NCI-H526 (cell line): ENCODE measurements around the gene JAG2.

Source experiments
- DNase-seq, 2 experiments: peaks; one replicate each; lab custom pipeline; 2025; lab: John Stamatoyannopoulos, UW

The JAG2 gene

GRCh38 chr14:105139831-105140239 is 28.7 kb downstream of the JAG2 start:
- DNase-seq: no peak

- no peak for DNase-seq
These were observed 29.3 kb downstream of the JAG2 start for GRCh38 chr14:105139212-105139825.

GRCh38 chr14:105138551-105139111 is 29.9 kb downstream of the JAG2 start:
- no peak for DNase-seq

DNA sequence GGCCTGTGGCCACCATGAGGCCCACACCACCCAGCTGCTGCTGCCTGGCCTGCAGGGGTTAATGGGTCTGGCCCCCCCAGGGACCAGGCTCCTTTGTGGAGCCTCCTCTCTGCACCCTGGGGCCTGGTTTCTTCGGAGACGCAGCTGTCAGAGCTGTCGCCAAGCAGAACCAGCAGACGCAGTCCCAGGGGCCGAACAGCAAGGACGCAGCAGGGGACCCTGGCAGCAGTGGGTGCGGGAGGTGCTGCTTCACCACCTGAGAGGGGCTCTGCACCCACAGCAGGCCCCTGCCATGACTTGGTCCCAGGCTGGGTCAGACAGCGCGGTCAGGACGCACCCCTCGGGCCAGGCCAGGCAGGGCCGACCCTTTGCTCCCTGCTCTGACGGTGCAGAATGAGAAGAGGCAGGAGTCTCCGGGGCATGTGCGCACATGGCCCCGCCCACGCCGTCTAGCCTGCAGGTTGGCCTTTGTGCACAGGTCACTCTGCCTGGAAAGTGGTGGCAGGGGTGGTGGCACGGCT is 30.5 kb downstream of the JAG2 start:
- DNase-seq: no peak

- DNase-seq: no peak
These were observed 31.0 kb downstream of the JAG2 start for GRCh38 chr14:105137481-105138020.

DNA sequence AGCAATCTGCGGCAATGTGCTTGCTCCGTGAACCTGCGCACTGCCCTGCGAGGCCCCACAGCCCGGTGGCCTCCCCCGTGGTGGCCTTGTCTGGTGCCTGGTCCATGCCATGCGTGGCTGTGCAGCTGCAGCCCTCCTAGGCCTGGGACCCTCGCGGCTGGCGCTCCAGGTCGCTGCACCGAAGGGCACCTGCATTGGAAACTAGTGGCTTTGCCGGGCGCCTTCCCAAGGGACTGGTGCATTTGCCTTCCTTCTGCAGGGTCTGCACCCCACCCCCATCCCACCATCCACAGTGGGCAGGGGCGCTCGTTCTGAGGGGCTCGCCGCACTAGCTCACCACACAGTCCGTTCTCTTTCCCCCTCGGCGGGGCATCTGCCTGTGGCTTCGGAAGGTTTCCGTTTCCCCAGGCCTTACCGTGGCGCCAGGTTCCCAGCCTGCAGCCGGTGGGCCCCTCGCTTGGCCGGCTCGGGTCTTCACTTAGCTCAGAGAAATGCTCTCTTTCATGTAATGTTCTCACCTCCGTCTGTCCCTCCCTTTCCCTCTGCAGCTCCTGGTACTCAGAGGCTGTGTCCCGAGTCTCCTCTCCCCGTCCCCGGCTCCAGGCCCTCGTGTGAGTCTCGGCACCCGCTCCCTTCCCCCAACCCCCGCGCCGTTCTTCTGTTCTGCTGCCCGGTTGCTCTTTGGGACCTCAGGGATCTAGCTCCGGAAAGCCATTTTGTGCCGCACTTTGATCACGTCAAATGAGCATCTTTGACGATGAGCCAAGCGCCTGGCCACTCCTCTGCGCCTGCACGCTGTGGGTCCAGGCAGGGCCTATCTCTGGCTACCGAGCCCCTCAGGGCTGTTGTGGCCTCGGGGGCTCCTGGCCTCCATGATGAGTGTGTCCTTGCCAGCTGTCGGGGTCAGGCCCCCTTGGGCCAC is 31.9 kb downstream of the JAG2 start:
- no peak for DNase-seq

DNA sequence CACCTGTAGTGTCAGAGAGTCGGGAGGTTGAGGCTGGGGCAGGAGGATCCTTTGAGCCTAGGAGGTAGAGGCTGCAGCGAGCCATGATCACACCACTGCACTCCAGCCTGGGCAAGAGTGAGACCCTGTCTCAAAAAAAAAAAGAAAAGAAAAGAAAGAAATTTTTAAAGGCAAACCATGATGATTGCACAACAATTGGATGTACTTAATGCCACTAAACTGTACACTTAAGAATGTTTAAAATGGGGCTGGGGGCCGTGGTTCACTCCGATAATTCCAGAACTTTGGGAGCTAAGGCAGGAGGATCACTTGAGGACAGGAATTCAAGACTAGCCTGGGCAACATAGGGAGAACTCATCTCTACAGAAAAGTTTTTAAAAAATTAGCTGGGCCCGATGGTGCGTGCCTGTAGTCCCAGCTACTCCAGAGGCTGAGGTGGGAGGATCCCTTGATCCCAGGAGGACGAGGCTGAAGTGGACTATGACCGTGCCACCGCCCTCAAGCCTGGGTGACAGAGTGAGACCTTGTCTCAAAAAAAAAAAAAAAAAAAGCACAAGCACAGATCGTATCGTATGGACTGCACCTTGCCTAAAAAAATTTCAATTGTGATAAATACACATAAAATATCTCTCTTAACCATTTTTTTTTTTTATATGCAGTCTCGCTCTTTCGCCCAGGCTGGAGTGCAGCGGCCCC is 32.7 kb downstream of the JAG2 start:
- DNase-seq: no peak

DNA sequence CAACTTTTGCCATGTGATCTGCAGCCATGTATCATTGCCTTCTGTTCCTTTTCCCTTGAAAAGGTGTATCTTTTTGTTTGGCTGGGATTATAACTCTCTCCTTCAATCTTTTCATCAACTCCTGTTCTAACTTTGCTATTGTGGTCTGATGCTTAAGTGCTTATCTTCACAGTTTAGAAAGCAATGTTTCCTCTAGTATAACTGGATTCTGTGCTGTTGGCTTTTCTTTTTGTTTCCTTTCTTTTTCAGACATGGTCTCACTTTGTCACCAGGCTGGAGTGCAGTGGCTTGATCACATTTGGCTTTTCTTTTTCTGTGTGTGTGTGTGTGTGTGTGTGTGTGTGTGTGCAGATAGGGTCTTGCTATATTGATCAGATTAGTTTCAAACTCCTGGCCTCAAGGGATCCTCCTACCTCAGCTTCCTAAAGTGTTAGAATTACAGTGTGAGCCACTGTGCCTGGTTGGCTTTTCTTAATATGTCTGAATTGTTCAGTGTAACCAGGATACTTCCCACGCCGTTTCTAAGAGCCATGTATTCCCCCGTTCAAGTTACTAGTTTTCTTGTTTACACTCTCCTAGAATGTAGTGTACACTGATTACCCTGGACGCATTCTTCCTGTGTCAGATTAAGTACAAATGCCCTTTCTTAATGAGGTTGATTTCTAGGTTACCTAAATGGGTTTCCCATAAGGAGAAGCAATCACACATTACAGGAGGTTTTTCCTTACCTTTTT is 35.5 kb downstream of the JAG2 start:
- no peak for DNase-seq

DNA sequence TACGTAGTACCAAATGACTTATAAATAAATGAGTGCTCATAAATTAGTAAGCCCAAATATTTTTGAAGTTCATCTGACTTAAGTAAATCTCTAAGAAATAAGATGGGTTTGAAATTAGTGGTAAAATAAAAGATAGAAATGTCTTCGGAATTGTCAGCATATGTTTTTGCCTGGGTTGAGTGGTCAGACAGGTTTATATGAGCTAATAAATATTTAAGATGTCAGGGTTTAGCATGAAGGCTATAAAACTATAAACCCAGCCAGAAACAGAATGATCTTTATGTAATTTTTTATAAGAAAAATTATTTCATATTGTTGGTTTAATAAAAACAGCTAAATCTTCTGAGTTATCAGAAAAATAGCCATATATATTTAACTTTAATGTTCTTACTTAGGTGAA is 37.3 kb downstream of the JAG2 start:
- no peak for DNase-seq

GRCh38 chr14:105128059-105128458 is 40.5 kb downstream of the JAG2 start:
- DNase-seq: no peak

DNA sequence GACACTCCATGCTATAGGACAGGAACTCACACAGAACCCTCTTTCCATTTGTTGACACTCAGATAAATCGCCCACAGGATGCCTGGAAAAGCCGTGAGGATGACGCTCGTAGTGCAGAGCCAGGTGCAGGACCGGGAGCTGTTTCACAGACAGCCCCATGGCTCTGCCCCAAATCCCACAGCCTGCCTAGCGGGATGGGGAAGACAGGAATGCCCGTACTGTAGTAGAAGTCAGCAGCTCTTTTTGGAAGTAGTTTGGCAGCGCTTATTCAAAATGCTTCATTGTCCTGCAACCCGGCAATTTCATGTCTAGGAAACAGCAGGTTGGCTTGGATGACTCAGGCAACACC is 41.6 kb downstream of the JAG2 start:
- no peak for DNase-seq

DNA sequence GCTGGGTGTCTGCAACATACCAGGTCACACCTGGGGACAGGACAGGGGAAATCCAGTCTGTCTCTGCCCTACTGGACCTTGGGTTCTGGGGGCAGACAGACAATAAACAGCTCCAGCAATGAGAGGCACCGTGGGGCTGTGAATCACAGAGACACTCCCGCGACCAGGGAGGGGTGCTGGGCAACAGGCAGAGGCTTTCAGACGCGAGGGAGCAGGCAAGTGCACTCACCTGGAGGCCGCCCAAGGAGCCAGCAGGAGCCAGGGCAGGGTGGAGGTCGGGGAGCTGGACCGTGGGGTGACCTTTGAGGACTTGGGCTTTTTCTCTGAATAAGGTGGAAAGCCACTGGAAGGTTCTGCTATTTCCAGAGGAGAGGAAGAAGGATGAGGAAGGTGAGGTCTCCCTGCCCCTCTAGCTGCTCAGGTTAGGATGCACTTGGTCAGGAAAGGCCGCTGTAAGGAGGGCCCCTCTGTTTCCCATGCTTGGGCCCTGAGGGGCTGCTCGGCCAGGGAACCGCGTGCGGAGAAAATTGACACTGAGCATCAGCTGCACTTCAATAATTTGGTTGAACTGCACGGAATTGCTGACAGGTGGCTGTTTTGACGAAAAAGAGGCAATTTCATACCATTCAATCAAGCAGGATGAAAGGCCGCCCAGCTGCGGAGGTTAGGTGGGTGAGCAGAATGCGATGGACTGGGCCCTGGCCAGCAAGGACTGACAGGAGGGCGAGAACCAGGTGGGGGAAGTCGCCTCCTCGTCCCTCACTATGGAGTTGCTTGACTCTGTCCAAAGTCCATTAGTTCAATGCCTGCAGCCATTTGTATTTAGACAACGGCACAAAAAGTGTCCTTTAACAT is 42.2 kb downstream of the JAG2 start:
- no peak for DNase-seq

GRCh38 chr14:105124823-105125222 is 43.8 kb downstream of the JAG2 start:
- DNase-seq: no peak

DNA sequence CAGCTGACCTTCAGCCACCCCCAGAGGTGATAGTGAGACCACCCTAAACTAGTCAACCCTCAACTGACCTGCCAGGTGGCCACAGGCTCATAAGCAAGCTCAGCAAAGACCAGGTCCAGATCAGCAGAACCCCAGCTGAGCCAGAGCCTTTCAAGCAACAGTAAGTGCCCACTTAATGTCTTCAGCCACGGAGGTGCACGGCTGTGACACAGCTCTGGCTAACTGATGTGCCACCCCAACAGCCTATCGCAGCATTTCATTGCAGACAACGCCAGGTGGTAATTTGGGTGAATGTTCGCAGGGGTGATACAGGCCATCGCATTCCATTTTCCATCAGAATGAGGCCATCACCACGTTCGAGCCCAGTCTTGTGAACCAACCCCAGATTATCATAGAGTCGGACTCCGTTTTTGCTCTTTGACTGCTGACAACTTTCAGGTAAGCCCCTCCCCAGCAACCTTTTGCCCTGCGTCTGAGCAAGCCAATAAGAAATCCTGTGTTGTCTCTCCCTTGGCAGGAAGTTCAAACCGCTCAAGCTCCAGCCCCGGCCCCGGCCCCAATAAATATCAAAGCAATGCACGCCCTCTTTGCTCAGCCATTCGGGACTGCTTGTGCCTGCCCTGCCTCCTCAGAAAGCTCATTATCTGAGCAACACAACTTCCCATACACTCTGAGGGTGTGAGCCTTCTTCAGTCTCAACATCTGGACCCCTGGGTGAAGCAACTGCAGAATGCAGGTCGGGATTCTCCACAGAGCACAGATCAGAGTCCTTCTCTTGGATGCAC is 44.4 kb downstream of the JAG2 start:
- no peak for DNase-seq

DNA sequence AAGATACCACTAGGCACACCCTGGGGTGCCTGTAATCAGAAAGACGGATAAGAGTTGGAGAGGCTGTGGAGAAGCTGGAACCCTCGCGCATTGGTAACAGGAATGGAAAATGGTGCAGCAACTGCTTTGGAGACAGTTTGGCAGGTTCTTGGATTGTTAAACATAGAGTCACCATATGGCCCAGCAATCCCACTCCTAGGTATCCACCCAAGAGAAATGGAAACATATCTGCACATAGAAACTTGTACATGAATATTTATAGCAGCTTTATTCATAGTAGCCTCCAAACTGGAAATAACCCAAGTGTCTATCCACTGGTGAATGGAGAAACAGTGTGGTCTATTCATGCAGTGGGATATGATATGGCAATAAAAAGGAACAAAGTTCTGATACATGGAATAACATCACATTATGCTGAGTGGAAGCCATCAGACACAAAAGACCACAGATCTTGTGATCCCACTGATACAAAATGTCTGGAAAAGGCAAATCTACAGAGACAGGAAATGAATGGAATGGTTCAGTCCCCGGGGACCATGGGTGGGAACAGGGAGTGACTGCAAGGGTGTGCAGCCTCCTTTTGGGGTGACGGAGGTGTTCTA is 45.4 kb downstream of the JAG2 start:
- no peak for DNase-seq

GRCh38 chr14:105120056-105120455 is 48.5 kb downstream of the JAG2 start:
- no peak for DNase-seq

DNA sequence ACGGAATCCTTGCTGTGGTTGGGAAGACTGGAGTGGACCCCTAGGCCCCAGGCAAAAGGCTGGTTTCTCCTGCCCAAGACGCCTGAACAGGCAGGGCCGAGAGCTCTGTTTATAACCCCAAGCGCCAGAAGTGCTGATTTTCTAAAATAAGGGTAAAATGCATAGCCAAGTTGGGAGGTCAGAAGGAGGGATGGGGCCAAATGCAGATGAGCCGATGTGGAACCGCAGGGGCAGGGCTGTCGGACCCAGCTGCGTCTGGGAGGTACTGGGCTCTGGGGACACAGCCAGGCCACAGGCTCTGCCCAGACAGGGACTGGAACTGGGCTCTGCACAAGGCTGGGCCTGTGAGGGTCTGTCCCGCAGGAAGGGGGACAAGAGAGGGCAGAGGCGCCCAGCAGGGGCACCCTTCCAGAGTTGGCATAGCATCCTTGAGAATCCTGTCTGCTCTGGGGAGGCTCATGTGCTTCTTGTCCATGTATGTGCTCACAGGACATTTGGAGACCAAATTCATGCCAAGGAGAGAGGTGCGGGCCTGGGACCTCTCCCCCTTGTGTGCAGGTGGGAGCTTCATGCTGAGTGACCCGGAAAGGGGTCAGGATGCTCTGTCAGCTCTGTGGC is 49.1 kb downstream of the JAG2 start:
- no peak for DNase-seq

- no peak for DNase-seq
These were observed 49.7 kb downstream of the JAG2 start for GRCh38 chr14:105118646-105119407.
